SKM-1 treated with dmso at 0.1 percent for 144 hours (cell line): ENCODE data around the gene MCAM.

ENCODE experiments used
- DNase-seq: peaks from one replicate; lab custom pipeline; 2025; ENCODE audit not compliant: unreplicated experiment; lab: John Stamatoyannopoulos, UW

MCAM gene

GRCh38 chr11:119345685-119346084, 28.8 kb upstream of the MCAM start:
- DNase-seq, result no peak

GRCh38 chr11:119344291-119345010, 27.5 kb upstream of the MCAM start:
- no peak for DNase-seq

GRCh38 chr11:119343726-119344125, 26.8 kb upstream of the MCAM start:
- no peak for DNase-seq

GRCh38 chr11:119342362-119343130, 25.6 kb upstream of the MCAM start:
- no peak for DNase-seq

GRCh38 chr11:119342023-119342300, 25.0 kb upstream of the MCAM start:
- DNase-seq, result no peak

GRCh38 chr11:119341222-119342022, 24.5 kb upstream of the MCAM start:
- peak; percentile 15 for DNase-seq

- DNase-seq, result no peak
Observed at GRCh38 chr11:119340335-119341221, 23.6 kb upstream of the MCAM start, which contains the start of gene C1QTNF5. C1QTNF5 (minus strand) TSS chr11:119340883; CDS start chr11:119340397, 486 bp downstream.

- DNase-seq, result peak; percentile 9
Observed at GRCh38 chr11:119339589-119340334, 22.8 kb upstream of the MCAM start.

- DNase-seq, result no peak
Observed at GRCh38 chr11:119338965-119339588, 22.1 kb upstream of the MCAM start.

- peak; percentile 50 for DNase-seq
Observed at GRCh38 chr11:119338318-119338890, 21.5 kb upstream of the MCAM start.

- DNase-seq, result no peak
Observed at GRCh38 chr11:119337581-119338317, 20.8 kb upstream of the MCAM start.

GRCh38 chr11:119336744-119337469, 20.0 kb upstream of the MCAM start:
- DNase-seq, result no peak

- DNase-seq, result no peak
Observed at GRCh38 chr11:119335655-119336543, 19.0 kb upstream of the MCAM start.

GRCh38 chr11:119335091-119335654, 18.2 kb upstream of the MCAM start:
- no peak for DNase-seq

GRCh38 chr11:119334174-119334930, 17.4 kb upstream of the MCAM start, which contains the start of gene RNF26:
RNF26 (plus strand) TSS chr11:119334527; CDS start chr11:119335123, 596 bp downstream.
- peak; percentile 95 for DNase-seq
